DMS53 (cell line): ENCODE measurements around the gene PRSS57.

ENCODE experiments used
- DNase-seq: peaks from one replicate; lab custom pipeline; 2025; lab: John Stamatoyannopoulos, UW

PRSS57 gene

DNA sequence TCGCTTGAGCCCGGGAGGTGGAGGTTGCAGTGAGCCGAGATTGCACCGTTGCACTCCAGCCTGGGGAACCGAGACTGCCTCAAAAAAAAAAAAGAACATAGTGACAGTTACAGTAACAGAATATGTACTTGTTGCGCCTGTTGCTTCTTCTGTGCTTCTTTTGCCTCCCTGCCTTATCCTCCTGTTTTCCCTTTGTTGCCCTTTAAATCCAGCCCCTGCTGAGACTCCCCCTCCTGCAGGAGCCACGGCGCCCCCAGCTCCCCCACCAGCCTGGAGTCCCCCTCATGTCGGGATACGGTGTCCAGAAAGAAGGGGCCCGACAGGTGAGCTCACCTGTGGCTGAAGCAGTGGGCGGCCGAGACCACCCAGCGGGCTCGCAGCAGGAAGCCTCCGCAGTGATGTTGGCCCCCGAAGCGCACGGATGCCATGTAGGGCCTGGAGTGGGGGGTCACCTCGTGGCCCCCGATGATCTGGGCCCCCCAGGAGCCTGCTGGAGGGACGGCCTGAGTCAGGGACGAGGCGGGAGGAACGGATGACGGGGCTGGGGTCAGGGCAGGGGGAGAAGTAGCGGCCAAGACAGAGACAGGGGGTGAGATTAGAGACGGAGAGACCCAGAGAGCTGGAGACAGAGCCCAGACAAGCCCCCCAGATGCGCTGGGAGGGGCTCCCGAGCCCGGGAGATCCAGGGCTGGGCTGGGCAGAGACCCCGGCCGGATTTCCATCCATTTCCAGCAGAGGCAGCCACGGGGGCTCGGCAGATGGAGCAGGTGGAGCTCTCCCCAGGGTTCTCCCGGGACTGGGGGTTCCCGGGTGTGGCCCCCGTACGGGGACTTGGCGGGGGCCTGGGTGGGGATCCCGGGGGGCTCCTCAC lies 536 bp downstream of the PRSS57 start:
- DNase-seq = no peak

- DNase-seq = no peak
These were observed 5.0 kb downstream of the PRSS57 start for GRCh38 chr19:690203-690602.

- no peak for DNase-seq
These were observed 6.3 kb downstream of the PRSS57 start for GRCh38 chr19:688992-689391.

DNA sequence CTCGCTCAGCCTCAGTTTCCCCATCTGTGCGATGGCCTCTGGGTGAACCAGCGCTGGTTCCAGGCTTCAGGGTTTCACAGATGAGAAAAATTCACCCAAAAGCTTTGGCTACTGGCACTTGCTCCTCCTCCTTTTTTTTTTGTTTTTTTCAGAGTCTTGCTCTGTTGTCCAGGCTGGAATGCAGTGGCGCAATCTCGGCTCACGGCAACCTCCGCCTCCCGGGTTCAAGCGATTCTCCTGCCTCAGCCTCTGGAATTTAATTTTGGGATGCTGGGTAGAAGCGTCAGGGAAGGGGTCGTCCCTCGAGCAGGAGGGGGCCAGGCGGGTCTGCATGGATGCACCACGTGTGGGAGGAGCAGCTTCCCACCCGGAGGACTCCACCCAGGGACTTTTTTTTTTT lies 7.0 kb downstream of the PRSS57 start:
- DNase-seq = no peak

GRCh38 chr19:687569-688166 lies 7.6 kb downstream of the PRSS57 start:
- no peak for DNase-seq

- no peak for DNase-seq
These were observed 8.5 kb downstream of the PRSS57 start for GRCh38 chr19:686589-687297.

DNA sequence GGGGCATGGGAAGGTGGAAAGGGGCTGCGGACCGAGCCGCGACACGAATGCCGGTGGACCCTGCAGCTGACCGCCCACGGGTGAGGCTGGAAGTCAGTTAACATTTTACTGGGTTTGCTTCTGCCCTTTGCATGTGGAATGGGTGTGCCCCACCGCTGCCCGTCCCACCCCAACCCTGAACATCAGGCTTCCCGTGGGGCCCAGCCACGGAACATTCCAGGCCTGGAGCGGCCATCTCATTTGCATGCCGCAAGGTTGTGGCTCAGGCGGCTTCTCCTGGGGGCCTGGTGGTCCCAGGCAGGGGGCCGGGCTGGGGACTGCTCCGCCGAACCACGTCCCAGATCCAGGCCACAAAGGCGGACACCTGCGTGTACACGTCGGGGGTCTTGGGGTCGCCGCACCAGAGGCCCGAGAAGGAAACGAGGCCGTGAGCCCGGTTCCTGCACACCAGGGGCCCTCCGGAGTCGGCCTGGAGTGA lies 9.8 kb downstream of the PRSS57 start:
- no peak for DNase-seq

- DNase-seq = peak; percentile 24
These were observed 12.5 kb downstream of the PRSS57 start for GRCh38 chr19:682678-683320.

GRCh38 chr19:681029-682019 lies 13.9 kb downstream of the PRSS57 start:
- DNase-seq = no peak

GRCh38 chr19:680287-681028 lies 14.8 kb downstream of the PRSS57 start:
- peak; percentile 96 for DNase-seq

DNA sequence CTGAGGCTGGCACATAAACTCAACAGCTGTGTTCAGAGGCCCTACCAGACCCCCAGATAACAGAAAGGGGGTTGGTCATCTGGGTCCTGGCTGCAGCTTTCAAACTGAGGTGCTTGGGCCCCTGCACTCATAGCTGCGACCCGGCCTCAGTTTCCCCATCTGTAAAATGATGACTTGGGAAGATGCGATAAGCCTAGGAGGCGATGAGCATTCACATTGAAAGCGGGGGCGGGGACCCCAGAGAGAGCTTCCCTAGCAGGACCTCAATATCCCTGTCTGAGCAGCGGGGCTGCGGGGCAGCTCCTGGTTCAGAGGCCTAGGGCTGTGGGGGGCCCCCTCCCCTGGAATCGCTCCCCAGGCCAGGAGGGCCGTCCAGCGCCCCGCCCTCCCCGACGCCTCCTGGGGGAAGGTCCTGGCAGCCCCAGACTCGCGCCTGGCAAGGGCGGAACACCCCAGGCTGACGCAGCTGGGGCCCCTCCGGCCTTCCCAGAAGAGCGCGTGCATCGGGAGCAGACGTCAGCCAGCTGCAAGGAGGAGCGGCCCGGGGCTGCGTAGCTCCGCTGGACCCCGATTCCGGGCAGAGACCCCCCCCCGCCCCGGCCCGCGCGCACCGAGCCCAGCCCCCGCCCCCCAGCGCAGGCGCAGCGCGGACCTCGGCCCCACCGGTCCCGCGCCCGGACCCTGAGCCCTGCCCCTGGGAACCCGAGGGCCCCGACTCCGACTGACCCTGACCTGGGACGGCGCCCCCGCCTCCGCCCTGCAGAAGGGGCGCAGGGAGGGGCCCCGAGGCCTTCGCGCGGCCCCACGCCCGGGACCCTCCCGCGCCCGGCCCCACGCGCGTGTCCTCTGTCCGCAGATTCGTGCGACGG lies 15.6 kb downstream of the PRSS57 start:
- DNase-seq = peak; percentile 65

DNA sequence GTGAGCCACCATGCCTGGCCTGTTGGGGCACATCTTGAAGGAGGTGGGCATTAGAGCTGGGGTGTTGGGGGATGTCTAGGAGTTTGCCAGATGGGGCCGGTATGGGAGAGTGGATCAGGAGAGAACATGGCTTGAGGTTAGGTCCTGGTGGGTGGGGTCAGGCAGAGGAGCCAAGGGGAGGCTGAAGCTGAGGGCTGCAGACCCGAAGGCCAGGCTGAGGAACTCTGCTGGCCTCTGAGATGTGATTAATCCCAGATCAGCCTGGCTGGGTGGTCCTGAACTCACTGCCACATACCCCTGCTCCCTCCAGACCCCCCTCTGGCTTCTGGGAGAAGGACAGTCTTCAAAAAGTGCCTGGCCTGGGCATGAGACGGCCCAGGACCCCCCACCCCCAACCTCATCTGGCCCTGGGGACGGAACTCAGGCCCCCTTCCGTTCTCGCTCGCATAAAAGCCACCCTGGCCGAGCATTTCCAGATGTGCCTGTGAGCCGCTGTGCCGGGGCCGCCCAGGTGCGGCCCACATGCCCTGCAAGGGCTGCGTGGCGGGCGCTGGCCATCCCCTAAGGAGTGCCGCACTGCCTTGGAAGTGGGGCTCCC lies 16.4 kb downstream of the PRSS57 start:
- DNase-seq = no peak

DNA sequence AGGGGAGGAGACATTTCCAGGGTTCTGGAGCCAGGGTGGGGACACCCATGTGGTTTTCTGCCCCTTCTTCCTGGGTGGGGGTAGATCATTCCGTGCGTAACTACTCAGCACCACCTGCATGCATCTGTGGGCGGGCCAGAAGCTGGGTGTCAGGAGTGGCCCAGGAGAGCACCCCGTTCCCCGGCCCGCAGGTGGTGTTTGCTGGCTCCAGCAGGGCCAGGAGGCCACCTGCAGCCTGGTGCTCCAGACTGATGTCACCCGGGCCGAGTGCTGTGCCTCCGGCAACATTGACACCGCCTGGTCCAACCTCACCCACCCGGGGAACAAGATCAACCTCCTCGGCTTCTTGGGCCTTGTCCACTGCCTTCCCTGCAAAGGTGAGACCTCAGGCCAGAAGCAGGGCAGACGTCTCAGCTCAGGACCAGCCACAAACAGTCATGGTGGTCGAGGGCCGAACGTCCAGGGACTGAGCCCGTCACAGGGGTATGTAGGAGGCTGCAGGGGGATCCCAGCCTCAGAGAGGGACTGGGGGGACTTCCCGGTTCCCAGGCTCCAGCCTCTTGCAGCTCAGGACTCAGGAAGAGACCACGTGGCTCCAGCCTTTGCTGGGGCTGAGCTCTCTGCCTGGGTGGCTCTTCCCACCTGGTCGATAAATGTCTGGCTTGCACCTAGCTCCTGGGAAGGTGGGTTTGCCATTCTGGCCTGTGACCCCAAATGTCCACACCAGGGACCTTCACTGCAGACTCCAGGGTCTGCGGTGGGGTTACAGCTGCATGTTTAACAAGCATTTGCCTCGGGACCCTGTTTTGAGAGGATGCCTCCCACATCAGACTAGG lies 17.4 kb downstream of the PRSS57 start:
- peak; percentile 76 for DNase-seq

GRCh38 chr19:677201-677600 lies 18.1 kb downstream of the PRSS57 start:
- peak; percentile 38 for DNase-seq

DNA sequence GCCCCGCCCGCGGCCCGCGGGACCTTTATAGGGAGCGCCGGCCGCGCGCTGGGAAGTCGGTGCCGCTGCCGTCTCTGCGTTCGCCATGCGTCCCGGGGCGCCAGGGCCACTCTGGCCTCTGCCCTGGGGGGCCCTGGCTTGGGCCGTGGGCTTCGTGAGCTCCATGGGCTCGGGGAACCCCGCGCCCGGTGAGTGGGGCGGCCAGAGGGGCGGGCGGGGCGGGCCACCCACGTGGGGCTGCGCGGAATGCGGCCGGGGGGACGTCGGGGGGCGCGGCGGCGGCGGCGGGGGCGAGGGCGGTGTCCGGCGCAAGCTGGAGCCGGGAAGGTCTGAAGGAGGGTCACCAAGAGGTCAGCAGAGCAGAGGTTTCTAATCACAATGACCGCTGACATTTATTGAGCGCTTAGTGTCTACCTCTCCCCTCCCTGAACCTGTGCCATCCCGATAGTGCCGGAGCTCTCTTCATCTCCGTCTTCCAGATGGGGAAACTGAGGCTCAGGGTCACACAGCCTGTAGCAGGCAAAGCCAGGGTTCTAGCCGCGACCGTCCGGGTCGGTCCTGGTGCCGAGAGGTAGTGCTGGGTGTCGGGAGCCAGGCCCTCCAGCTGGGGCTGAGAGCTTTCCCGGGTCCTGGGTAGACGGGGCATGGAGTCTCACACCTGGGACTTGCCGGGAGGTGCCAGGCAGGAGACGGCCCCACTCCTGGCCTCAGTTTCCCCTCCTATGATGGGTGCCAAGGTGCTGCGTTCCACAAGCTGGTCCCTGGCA lies 18.7 kb downstream of the PRSS57 start, which contains the start of gene FSTL3:
FSTL3 (plus strand) TSS at position 54 of the 767 bp plus-strand sequence; CDS start at position 86, 32 bp downstream.
- DNase-seq = no peak

DNA sequence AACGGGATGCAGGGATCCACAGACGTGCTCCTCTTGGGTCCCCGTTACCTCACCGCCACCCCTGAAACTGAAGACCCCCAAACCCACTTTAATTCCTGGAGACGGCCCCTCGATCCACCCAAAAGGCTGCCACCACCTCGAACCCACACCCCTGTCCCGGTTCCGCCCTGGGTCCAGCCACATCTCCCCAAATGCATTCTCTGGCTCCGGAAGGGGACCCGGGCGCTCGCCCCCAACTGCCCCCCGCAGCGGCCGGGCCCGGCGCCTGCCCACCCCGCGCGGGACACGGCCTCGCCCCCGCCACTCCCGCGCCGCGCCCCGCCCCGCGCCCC lies 19.3 kb downstream of the PRSS57 start:
- no peak for DNase-seq
